Measurements from ENCODE around the gene SOD3.

Gene SOD3

GRCh38 chr4:24794916-24795665 lies at the start of gene SOD3:
Gene SOD3, plus strand, starts transcription at chr4:24795573. Its CDS starts 3,949 bp downstream, at chr4:24799522.
- in situ Hi-C loops (cut with MboI; ENCODE audit: low sequenced_read_pairs) = no loop called here

- in situ Hi-C loops (cut with MboI; ENCODE audit: low sequenced_read_pairs) = no loop called here
These were observed 48.0 kb upstream of the SOD3 start for GRCh38 chr4:24747234-24747975.

- in situ Hi-C loops (cut with MboI; ENCODE audit: low sequenced_read_pairs) = no loop called here
These were observed 47.4 kb upstream of the SOD3 start for GRCh38 chr4:24748023-24748422.

GRCh38 chr4:24748758-24749350 lies 46.5 kb upstream of the SOD3 start:
- in situ Hi-C loops (cut with MboI; ENCODE audit: low sequenced_read_pairs) = no loop called here

GRCh38 chr4:24750106-24750505 lies 45.3 kb upstream of the SOD3 start:
- in situ Hi-C loops (cut with MboI; ENCODE audit: low sequenced_read_pairs) = no loop called here

- in situ Hi-C loops (cut with MboI; ENCODE audit: low sequenced_read_pairs) = no loop called here
These were observed 43.3 kb upstream of the SOD3 start for GRCh38 chr4:24751926-24752539.

- in situ Hi-C loops (cut with MboI; ENCODE audit: low sequenced_read_pairs) = no loop called here
These were observed 41.9 kb upstream of the SOD3 start for GRCh38 chr4:24753519-24753918.

- in situ Hi-C loops (cut with MboI; ENCODE audit: low sequenced_read_pairs) = no loop called here
These were observed 40.8 kb upstream of the SOD3 start for GRCh38 chr4:24754571-24754970.

GRCh38 chr4:24763631-24764297 lies 31.6 kb upstream of the SOD3 start:
- in situ Hi-C loops (cut with MboI; ENCODE audit: low sequenced_read_pairs) = no loop called here

GRCh38 chr4:24764345-24764744 lies 31.0 kb upstream of the SOD3 start:
- in situ Hi-C loops (cut with MboI; ENCODE audit: low sequenced_read_pairs) = no loop called here

- in situ Hi-C loops (cut with MboI; ENCODE audit: low sequenced_read_pairs) = no loop called here
These were observed 29.9 kb upstream of the SOD3 start for GRCh38 chr4:24765376-24765988.

GRCh38 chr4:24768006-24768405 lies 27.4 kb upstream of the SOD3 start:
- in situ Hi-C loops (cut with MboI; ENCODE audit: low sequenced_read_pairs) = no loop called here

- in situ Hi-C loops (cut with MboI; ENCODE audit: low sequenced_read_pairs) = no loop called here
These were observed 26.8 kb upstream of the SOD3 start for GRCh38 chr4:24768604-24769003.

GRCh38 chr4:24769571-24769970 lies 25.8 kb upstream of the SOD3 start:
- in situ Hi-C loops (cut with MboI; ENCODE audit: low sequenced_read_pairs) = no loop called here

- in situ Hi-C loops (cut with MboI; ENCODE audit: low sequenced_read_pairs) = no loop called here
These were observed 25.3 kb upstream of the SOD3 start for GRCh38 chr4:24770032-24770584.

GRCh38 chr4:24770667-24771066 lies 24.7 kb upstream of the SOD3 start:
- in situ Hi-C loops (cut with MboI; ENCODE audit: low sequenced_read_pairs) = no loop called here

- in situ Hi-C loops (cut with MboI; ENCODE audit: low sequenced_read_pairs) = no loop called here
These were observed 24.1 kb upstream of the SOD3 start for GRCh38 chr4:24771241-24771640.

- in situ Hi-C loops (cut with MboI; ENCODE audit: low sequenced_read_pairs) = no loop called here
These were observed 23.2 kb upstream of the SOD3 start for GRCh38 chr4:24772061-24772705.

GRCh38 chr4:24772952-24773351 lies 22.4 kb upstream of the SOD3 start:
- in situ Hi-C loops (cut with MboI; ENCODE audit: low sequenced_read_pairs) = no loop called here

GRCh38 chr4:24774452-24774851 lies 20.9 kb upstream of the SOD3 start:
- in situ Hi-C loops (cut with MboI; ENCODE audit: low sequenced_read_pairs) = no loop called here

All from HL-60/S4 treated with retinoic acid at 250 ng/mL for 4 days and 3 days (cell line).